ENCODE measurements around the gene APOBEC3G. TPM values are rescaled to one million over a fixed set of nuclear protein-coding genes. Genes with fewer than 3 reads are reported as not detected.

Gene APOBEC3G
- total and polyA plus RNA-seq, 2 experiments from 2014 or later: 2.1 to 3.3 TPM

DNA sequence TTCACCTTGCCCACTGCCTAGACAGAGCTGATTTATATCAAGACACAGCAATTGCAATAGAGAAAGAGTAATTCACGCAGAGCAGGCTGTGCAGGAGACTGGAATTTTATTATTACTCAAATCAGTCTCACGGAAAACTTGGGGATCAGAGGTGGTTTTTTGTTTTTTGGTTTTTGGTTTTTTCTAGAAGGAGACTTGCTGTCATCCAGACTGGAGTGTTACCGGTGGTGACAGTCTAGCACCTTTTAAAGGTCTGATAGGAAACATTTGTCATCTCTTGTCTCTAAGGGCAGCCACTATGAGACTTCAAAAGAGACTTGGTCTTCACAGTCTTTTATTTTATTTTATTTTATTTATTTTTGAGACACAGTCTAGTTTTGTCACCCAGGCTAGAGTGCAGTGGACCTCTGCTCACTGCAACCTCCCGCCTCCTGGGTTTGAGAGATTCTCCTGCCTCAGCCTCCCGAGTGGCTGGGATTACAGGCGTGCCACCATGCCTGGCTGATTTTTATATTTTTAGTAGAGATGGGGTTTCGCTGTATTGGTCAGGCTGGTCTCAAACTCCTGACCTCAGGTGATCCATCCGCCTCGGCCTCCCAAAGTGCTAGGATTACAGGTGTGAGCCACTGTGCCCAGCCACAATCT, 39.0 kb downstream of the APOBEC3G start:
- Mint-ChIP-seq H3K27ac (no peak overlapping the region), H3K4me1 (peaks cover 38% of the 10 kb centered on the region)
- DNase-seq (ENCODE audit: low spot score): no peak

More for the DNA sequence above, 39.0 kb downstream of the APOBEC3G start:
- no peak overlapping the region for H3K4me3 Mint-ChIP-seq
- H3F3A ChIP-seq (replicated peaks; ENCODE audit: low read depth): peaks cover 14% of the 10 kb centered on the region
- peaks cover 12% of the 10 kb centered on the region for H3K27me3 Mint-ChIP-seq (ENCODE audit: insufficient read depth, low read depth, poor library complexity)
- H3K4me1 ChIP-seq (ENCODE audit: insufficient read depth): peaks cover 13% of the 10 kb centered on the region
- H4K20me1 ChIP-seq (replicated peaks; ENCODE audit: insufficient read depth): no peaks in the 10 kb centered on the region
- no peaks in the 10 kb centered on the region for H3K9me2 ChIP-seq (ENCODE audit: insufficient read depth)
- 0 out of 2 replicates have a peak overlapping the region, but pooled peaks have one; percentile 65 for H3K4me2 ChIP-seq
- H3K27me3 ChIP-seq (ENCODE audit: insufficient read depth): peaks cover 37% of the 10 kb centered on the region
- H3K4me3 ChIP-seq: no peak overlapping the region
- H3K9me3 Mint-ChIP-seq: no peaks in the 10 kb centered on the region
- no peaks in the 10 kb centered on the region for H3K36me3 Mint-ChIP-seq (ENCODE audit: low read depth)
- H3K27ac ChIP-seq (ENCODE audit: low read depth): no peak overlapping the region
- H2AFZ ChIP-seq: no peak overlapping the region
- ATAC-seq: no peak
- no peaks in the 10 kb centered on the region for H3K36me3 ChIP-seq (ENCODE audit: insufficient read depth)
- H3K79me2 ChIP-seq (replicated peaks; ENCODE audit: insufficient read depth): no peaks in the 10 kb centered on the region
- TF ChIP-seq ZNF114 (CRISPR knock-in tag; IDR thresholded peaks at IDR 0.05) (no peak), ZNF331 (CRISPR knock-in tag; IDR thresholded peaks at IDR 0.05; ENCODE audit: low read depth) (no peak), CREB1 (CRISPR knock-in tag; IDR thresholded peaks at IDR 0.05; ENCODE audit: low read depth) (no peak), POLR2AphosphoS5 (IDR thresholded peaks at IDR 0.05; ENCODE audit: low read depth) (no peak), NANOG (IDR thresholded peaks at IDR 0.05; ENCODE audit: borderline replicate concordance) (no peak), EZH2 (IDR thresholded peaks at IDR 0.05; ENCODE audit: low read depth, unreplicated experiment) (no peak), JUNB (IDR thresholded peaks at IDR 0.05; ENCODE audit: unreplicated experiment) (no peak)
- TF ChIP-seq, protein P1, sequence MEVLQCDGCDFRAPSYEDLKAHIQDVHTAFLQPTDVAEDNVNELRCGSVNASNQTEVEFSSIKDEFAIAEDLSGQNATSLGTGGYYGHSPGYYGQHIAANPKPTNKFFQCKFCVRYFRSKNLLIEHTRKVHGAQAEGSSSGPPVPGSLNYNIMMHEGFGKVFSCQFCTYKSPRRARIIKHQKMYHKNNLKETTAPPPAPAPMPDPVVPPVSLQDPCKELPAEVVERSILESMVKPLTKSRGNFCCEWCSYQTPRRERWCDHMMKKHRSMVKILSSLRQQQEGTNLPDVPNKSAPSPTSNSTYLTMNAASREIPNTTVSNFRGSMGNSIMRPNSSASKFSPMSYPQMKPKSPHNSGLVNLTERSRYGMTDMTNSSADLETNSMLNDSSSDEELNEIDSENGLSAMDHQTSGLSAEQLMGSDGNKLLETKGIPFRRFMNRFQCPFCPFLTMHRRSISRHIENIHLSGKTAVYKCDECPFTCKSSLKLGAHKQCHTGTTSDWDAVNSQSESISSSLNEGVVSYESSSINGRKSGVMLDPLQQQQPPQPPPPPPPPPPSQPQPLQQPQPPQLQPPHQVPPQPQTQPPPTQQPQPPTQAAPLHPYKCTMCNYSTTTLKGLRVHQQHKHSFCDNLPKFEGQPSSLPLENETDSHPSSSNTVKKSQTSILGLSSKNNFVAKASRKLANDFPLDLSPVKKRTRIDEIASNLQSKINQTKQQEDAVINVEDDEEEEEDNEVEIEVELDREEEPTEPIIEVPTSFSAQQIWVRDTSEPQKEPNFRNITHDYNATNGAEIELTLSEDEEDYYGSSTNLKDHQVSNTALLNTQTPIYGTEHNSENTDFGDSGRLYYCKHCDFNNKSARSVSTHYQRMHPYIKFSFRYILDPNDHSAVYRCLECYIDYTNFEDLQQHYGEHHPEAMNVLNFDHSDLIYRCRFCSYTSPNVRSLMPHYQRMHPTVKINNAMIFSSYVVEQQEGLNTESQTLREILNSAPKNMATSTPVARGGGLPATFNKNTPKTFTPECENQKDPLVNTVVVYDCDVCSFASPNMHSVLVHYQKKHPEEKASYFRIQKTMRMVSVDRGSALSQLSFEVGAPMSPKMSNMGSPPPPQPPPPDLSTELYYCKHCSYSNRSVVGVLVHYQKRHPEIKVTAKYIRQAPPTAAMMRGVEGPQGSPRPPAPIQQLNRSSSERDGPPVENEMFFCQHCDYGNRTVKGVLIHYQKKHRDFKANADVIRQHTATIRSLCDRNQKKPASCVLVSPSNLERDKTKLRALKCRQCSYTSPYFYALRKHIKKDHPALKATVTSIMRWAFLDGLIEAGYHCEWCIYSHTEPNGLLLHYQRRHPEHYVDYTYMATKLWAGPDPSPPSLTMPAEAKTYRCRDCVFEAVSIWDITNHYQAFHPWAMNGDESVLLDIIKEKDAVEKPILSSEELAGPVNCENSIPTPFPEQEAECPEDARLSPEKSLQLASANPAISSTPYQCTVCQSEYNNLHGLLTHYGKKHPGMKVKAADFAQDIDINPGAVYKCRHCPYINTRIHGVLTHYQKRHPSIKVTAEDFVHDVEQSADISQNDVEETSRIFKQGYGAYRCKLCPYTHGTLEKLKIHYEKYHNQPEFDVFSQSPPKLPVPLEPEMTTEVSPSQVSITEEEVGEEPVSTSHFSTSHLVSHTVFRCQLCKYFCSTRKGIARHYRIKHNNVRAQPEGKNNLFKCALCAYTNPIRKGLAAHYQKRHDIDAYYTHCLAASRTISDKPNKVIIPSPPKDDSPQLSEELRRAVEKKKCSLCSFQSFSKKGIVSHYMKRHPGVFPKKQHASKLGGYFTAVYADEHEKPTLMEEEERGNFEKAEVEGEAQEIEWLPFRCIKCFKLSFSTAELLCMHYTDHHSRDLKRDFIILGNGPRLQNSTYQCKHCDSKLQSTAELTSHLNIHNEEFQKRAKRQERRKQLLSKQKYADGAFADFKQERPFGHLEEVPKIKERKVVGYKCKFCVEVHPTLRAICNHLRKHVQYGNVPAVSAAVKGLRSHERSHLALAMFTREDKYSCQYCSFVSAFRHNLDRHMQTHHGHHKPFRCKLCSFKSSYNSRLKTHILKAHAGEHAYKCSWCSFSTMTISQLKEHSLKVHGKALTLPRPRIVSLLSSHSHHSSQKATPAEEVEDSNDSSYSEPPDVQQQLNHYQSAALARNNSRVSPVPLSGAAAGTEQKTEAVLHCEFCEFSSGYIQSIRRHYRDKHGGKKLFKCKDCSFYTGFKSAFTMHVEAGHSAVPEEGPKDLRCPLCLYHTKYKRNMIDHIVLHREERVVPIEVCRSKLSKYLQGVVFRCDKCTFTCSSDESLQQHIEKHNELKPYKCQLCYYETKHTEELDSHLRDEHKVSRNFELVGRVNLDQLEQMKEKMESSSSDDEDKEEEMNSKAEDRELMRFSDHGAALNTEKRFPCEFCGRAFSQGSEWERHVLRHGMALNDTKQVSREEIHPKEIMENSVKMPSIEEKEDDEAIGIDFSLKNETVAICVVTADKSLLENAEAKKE (CRISPR knock-in tag; IDR thresholded peaks at IDR 0.05): no peak
